Fibroblast of skin of scalp (primary cell): ENCODE results near the gene TOP2A.
A peak's percentile ranks its signal among the peaks of the same experiment; 100 is the strongest.
"Not testable (repeated sequence)": the region's sequence is repeated elsewhere in the genome, so short reads cannot be mapped to it uniquely, and the experiment has no call there.

Source experiments
- DNase-seq: peaks from one replicate; pipeline ENCODE4 v3.0.0-alpha.2; 2013

The TOP2A gene

DNA sequence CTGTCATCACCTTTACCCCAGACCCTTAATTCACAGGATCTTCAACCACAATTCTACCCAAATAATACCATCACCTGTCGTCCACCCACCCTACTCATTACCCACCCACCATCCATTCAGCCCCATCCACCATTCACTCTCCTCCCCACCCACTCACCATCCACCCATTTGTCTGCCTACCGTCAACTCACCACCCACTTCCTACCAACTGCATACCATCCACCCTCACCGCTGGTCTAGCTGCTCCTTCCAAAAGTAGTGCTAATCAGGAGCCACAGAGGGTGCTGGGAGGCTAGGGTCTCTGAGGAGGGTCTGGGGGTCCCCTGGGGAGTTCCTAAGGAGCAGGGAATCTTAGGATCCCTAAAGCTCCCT is 13.5 kb upstream of the TOP2A start:
- no peak for DNase-seq

- DNase-seq: no peak
Observed at GRCh38 chr17:40430272-40431230, 12.9 kb upstream of the TOP2A start.

GRCh38 chr17:40427002-40427491 is 9.4 kb upstream of the TOP2A start:
- no peak for DNase-seq

- no peak for DNase-seq
Observed at GRCh38 chr17:40425741-40426140, 8.0 kb upstream of the TOP2A start.

DNA sequence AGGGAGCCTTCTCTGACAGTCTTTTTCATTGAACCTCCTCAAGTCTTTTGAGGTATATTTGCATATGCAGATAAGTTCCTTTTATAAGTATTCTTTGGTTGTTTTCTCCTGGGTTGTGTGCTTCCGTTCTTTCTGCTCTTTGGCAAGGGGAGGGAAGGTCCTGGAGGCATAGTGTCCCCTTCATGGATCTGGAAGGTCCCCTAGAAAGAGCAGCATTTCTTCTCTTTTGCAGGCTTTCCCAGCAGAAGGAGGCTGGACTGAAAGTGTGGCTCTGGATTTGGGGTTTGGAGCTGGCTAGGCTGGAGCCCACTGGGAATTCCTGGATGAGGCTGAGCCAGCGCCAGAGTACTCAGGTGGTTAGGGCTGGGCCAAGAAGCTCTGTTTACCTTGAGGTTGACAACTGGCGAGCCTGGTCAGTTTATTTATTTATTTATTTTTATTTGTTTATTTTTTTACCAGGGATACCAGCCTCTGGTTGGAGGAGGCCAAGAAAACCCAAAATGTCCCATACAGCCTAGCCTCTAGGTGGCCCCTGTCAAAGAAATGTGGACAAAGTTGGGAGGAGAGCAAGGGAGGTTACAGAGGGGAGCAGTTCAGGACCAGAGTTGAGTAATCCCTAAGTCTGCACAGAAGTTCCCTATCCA is 5.4 kb upstream of the TOP2A start:
- no peak for DNase-seq

- no peak for DNase-seq
Observed at GRCh38 chr17:40419559-40420331, 2.0 kb upstream of the TOP2A start.

DNA sequence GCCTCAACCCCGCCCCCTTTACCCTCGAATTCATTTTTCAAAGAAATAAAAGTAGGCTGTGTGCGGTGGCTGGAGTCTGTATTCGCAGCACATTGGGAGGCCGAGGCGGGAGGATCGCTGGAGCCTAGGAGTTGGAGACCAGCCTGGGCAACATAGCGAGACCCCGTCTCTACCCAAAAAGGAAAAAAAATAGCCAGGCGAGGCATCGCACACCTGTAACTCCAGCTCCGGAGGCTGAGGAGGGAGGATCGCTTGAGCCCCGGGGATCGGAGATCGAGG is 671 bp upstream of the TOP2A start:
- no peak for DNase-seq

DNA sequence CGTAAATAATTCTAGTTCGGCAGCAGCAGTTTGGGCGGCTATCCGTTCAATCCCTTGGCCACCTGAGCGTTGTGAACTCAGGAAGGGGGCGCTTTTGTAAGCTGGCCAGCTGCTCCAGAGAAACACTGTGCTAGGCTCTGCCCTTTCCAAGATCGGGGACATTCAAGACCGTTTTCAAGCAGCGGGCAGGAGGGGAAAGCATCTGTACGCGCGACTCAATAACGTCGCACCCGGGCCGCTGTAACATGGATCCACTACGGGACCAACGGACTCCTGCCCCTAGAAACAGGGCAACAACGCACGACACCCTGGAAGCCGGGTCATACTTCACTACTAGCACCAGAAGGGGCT is 463 bp downstream of the TOP2A start:
- DNase-seq: peak; percentile 12

- no peak for DNase-seq
Observed at GRCh38 chr17:40416671-40417070, 1.0 kb downstream of the TOP2A start.

DNA sequence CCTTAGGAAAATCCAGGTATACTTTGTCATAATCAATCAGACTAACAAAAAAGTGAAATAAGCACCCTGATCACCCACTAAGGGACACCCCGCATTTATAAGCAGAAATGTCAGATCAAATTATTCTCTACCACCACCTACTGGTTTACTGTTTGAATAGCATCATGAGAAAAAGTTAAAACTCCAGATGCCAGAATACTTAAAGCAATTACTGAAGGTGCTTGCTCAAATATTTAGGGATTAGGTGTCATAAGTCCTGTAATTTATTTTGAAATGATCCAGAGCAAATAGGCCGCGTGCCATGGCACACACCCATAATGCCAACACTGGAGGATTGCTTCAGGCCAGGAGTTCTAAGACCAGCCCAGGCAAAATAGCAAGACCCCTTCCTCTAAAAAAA is 2.3 kb downstream of the TOP2A start:
- peak; percentile 46 for DNase-seq

- not testable (repeated sequence) for DNase-seq
Observed at GRCh38 chr17:40414312-40414711, 3.4 kb downstream of the TOP2A start.

- DNase-seq: no peak
Observed at GRCh38 chr17:40412880-40413279, 4.8 kb downstream of the TOP2A start.

DNA sequence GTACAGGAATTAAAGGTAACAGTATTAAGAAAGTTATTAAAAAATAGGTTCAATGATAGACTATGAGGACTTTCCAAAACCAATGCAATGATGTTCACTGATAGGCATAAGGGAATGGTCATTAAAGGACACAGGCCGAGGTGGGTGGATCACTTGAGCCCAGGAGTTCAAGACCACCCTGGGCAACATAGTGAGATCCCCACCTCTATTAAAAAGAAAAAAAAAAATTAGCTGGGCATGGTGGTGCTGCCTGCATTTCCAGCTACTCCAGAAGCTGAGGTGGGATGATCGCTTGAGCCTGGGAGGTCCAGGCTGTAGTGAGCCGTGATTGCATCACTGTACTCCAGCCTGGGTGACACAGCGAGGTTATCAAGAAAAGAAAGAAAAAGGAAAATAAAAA is 5.9 kb downstream of the TOP2A start:
- DNase-seq: no peak

DNA sequence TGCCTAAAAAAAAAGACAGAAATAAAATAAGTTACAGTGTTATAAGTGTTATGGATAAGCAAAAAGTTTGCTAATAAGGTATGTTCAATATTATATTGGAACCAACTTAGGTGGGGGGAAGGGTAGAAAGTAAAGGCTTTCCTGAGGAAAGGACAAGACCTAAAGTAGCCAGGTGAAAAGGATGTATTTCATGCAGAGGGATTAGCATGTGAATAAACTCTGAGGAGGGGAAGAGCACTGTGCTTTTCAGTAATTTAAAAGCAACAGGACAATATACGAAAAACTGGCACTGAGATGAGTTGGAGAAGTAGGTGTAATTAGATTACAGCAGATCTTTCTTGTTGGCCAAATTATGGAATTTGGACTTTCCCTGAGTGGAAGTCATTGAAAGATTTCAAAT is 7.6 kb downstream of the TOP2A start:
- no peak for DNase-seq

- DNase-seq: not testable (repeated sequence)
Observed at GRCh38 chr17:40409540-40409939, 8.2 kb downstream of the TOP2A start.

DNA sequence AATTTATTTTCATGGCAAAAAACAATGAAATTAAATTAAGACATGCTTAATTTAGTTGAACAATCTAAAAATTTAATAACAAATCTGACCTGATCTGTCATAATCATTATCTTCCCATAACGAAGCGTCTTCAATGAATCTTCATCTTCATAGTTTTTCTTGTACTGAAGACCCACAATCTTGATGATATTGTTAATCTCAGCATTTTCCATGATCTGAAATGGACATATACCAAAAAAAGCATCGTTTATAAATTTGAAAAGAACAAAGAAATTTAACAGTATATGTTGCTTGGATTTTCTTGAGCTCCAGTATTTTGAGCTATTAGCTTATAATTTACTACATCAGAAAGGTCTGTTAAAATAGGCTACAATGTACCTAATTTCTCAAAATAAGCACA is 10.2 kb downstream of the TOP2A start:
- no peak for DNase-seq

GRCh38 chr17:40404003-40404402 is 13.7 kb downstream of the TOP2A start:
- DNase-seq: no peak

DNA sequence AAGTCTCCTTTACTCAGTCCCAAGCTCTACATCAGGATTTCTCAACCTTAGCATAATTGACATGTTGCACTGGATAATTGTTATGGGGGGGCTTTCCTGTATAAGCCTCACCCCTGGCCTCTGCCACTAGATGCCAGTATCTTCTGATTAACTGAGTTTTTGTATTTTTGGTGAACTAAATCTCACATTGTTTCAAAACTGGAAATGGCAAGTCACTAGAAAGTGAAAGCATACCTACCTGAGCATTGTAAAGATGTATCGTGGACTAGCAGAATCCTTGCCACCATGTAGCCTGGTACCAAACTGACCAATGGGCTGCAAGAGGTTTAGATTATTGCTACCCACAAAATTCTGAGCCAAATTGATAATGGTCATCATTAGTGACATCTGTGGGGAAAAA is 15.0 kb downstream of the TOP2A start:
- no peak for DNase-seq

GRCh38 chr17:40399185-40399584 is 18.5 kb downstream of the TOP2A start:
- DNase-seq: peak; percentile 70

DNA sequence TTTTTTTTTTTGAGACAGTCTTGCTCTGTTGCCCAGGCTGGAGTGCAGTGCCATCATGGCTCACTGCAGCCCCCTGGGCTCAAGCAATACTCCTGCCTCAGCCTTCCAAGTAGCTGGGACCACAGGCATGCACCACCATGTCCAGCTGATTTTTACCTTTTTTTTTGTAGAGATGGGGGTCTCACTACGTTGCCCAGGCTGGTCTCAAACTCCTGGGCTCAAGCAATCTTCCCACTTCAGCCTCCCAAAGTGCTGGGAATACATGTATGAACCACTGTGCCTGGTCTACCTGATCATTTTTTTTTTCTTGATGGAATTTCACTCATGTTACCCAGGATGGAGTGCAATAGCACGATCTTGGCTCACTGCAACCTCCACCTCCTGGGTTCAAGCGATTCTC is 31.1 kb downstream of the TOP2A start:
- not testable (repeated sequence) for DNase-seq

GRCh38 chr17:40382251-40382650 is 35.4 kb downstream of the TOP2A start:
- DNase-seq: no peak

DNA sequence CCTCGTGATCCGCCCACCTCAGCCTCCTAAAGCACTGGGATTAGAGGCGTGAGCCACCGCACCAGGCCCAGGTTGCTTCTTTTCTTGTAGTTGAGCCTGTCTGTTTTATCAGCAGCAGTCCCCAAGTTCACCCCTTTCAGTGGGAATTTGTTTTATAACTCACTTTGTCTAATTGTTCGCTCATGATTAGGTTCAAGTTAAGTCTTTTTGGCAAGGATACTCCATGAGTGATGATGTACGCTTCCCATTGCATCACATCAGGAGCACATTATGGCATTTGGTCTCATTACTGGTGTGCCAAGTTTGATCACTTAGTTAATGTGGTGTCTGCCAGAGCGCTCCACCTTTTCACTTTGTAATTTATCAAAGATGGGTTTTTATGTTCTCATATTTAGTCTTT is 38.7 kb downstream of the TOP2A start:
- no peak for DNase-seq

DNA sequence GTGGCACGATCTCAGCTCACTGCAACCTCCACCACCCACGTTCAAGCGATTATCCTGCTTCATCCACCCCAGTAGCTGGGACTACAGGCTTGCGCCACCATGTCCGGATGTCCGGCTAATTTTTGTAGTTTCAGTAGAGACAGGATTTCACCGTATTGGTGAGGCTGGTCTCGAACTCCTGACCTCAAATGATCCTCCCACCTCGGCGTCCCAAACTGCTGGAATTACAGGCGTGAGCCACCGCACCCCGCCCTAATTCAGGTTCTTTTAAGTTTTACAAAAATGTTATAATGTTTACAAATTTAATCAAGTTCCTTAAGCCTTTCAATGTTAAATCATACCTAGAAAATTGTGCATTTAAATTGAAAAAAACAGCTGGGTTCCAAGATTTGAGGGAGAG is 39.9 kb downstream of the TOP2A start:
- no peak for DNase-seq

DNA sequence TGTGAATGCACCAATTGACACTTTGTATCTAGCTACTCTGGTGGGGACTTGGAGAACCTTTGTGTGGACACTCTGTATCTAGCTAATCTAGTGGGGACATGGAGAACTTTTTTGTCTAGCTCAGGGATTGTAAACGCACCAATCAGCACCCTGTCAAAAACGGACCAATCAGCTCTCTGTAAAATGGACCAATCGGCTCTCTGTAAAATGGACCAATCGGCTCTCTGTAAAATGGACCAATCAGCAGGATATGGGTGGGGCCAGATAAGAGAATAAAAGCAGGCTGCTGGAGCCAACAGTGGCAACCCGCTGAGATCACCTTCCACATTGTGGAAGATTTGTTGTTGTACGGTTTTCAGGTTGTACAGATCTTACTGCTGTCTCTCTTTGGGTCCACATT is 41.2 kb downstream of the TOP2A start:
- not testable (repeated sequence) for DNase-seq
